K562 (cell line): ENCODE data around the gene RXFP1.

Experiments used
- RBM39 ChIP-seq: fragments of 200-400 bp; formaldehyde crosslinking; optimal IDR thresholded peaks from 2 replicates; pipeline ENCODE3; 2018; ENCODE audit warnings: low read depth, low read length
- ZBTB8A ChIP-seq: fragments of 450-650 bp; IDR thresholded peaks from 2 replicates; pipeline ENCODE4 v1.6.1; 2018; ENCODE audit warnings: mild to moderate bottlenecking, moderate library complexity; ENCODE audit not compliant: partially characterized antibody
- ZNF274 ChIP-seq: IDR thresholded peaks from 2 replicates; pipeline ENCODE4 v1.6.1; 2011; ENCODE audit warnings: low read depth, mild to moderate bottlenecking, low read length, moderate library complexity, borderline replicate concordance

DNA sequence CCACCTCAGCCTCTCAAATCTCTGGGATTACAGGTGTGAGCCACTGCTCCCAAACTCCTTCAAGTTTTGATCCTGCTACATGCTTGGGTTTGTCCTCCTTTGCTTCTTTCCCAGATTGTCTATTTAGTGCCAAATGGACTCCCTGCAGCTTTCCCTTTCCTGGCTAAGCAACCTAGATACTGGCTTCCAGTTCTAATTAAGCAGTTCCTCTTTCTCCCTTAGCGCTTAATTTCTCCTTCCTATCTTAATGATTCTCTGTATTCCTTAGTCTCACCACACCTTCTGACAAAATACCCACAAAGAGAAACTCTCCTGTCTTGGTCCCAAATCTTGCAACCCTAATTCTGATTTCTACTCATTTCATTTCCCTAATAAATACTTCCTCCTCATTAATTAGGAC lies 7.8 kb downstream of the RXFP1 start:
- TF ChIP-seq ZBTB8A (no peak), ZNF274 (no peak), RBM39 (no peak)
